ENCODE measurements around the gene RPP14.

DNA sequence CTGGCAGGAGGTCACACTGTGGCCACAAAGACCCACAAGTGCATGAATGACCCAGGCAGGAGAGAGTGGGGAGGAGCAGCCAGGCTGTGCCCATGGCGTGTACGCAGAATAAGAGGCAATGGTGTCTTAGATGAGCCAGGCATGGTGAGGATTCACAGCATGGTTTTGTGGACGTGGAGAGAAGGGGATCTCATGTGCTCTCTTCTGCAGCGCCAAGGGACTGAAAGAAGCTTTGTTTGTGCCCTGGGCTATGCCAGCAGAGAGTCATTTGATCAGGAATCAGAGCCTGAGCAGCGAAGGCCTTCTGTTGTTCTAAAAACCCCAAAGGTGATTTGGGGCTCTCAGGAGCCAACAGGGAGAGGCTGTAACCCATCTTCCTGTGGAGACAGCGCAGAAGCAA is 18.7 kb upstream of the RPP14 start:
- TF ChIP-seq CTCF (conservative IDR thresholded peaks at IDR 0.05; ENCODE audit: low read depth, low read length): no peak
- TF ChIP-seq MAZ (IDR thresholded peaks at IDR 0.05; ENCODE audit: borderline replicate concordance, low read depth, low read length): no peak
- TF ChIP-seq POLR2A (IDR thresholded peaks at IDR 0.05; ENCODE audit: low read depth, low read length): no peak
- no peak for TF ChIP-seq BHLHE40 (IDR thresholded peaks at IDR 0.05; ENCODE audit: low read depth, low read length)
- TF ChIP-seq FOS (IDR thresholded peaks at IDR 0.05; ENCODE audit: low read depth, low read length): no peak
- TF ChIP-seq SMC3 (IDR thresholded peaks at IDR 0.05; ENCODE audit: low read depth, low read length): no peak
- no peak for TF ChIP-seq RFX5 (IDR thresholded peaks at IDR 0.05; ENCODE audit: low read depth, low read length)
- no peak for TF ChIP-seq MXI1 (IDR thresholded peaks at IDR 0.05; ENCODE audit: borderline replicate concordance, low read depth, low read length)
- TF ChIP-seq CHD1 (IDR thresholded peaks at IDR 0.05; ENCODE audit: low read depth, low read length): no peak
